ENCODE results near the gene MYADML2. TPM values are rescaled to one million over a fixed set of nuclear protein-coding genes. Genes with fewer than 3 reads are reported as not detected.

MYADML2 gene
- total and polyA plus RNA-seq, 12 donors = 0.26 to 8.6 (median 4.9) TPM

GRCh38 chr17:81961087-81961511 is 14.1 kb upstream of the MYADML2 start, which contains the start of gene NOTUM:
NOTUM (minus strand) TSS chr17:81961187; CDS start chr17:81960909, 278 bp downstream.
- Histone ChIP-seq H3K27me3 (peaks cover 33 to 91% (median 71%) of the 10 kb centered on the region in 7 donors), H3K27ac (no peak within 1 kb of the TSS)
- 1 to 3% methylated on average over 28 to 63 of the region's 65 CpGs for WGBS, 2 donors

DNA sequence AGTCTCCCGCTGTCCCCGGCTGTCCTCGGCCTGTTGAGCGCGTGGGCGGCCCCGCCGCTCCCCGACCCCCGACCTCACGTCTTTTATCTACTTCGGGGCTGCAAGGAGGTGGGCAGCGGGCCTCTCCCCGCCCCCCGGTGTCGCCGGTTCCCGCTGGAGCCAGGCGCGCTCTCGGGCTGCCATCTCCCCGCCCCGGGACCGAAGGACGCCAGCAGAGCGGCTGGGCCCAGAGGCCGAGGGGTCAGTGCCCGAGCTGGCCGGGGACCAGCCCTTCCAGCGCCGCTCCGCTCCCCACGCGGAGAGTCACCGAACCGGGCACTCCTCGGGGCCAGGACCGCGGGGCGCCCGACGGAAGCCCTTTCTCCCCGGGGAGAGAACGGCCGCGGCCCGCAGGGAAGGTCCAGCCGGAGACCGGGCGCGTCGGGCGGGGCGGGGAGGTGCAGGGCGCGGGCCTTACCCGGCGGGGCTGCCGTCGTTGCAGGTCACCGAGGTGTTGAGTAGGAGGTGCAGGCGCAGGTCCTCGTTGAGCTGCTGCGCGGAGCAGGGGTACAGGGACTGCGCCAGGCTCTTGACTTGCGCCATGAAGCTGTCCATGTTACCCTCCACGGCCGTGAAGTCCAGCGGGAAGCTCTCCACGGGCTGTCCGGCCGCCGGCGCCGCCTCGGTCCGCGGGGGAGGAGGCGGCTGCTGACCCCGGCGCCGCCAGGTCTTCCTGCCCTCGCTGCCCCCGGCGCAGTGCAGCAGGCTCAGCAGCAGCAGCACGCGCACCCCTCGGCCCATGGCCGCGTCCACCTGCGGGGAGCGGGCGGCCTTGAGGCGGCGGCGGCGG is 13.3 kb upstream of the MYADML2 start:
- no peaks in the 10 kb centered on the region for H3K9me3 ChIP-seq
- TF ChIP-seq CTCF (IDR thresholded peaks at IDR 0.05) = no peak
- DNase-seq (no peak), ATAC-seq (peak in 1 of 8 donors; percentile 26)
- H3K4me1 ChIP-seq = peaks cover 0 to 24% (median 13%) of the 10 kb centered on the region in 9 donors
- no peaks in the 10 kb centered on the region for H3K36me3 ChIP-seq
- 3% methylated on average over 94 to 97 of the region's 98 CpGs for WGBS, 2 donors
- intact Hi-C loops (cut with DNase I) = loop anchor here in 6 of 10 donors (2.0 to 10.0 kb wide), 4 partner anchors 57 to 197 kb away; no protein-coding TSS in a partner anchor
- H3K27ac ChIP-seq = no peak overlapping the region
- peaks cover 33 to 86% (median 67%) of the 10 kb centered on the region in 7 donors for H3K27me3 ChIP-seq
- H3K4me3 ChIP-seq = peak overlapping the region; percentile 25 to 53 (median 40)

More at GRCh38 chr17:81961087-81961511, 14.1 kb upstream of the MYADML2 start, which contains the start of gene NOTUM:
- peak in 4 of 9 donors; percentile 16 to 36 (median 22) for TF ChIP-seq CTCF (IDR thresholded peaks at IDR 0.05)
- ATAC-seq (no peak), DNase-seq (no peak)
- H3K9me3 ChIP-seq = no peaks in the 10 kb centered on the region
- no peaks in the 10 kb centered on the region for H3K36me3 ChIP-seq
- H3K4me1 ChIP-seq = peaks cover 0 to 24% (median 13%) of the 10 kb centered on the region in 9 donors
- peak within 1 kb of the TSS; percentile 25 to 53 (median 40) for H3K4me3 ChIP-seq
- intact Hi-C loops (cut with DNase I) = loop anchor here in 6 of 10 donors (2.0 to 10.0 kb wide), 4 partner anchors 56 to 196 kb away; no protein-coding TSS in a partner anchor

GRCh38 chr17:81959362-81960129 is 12.5 kb upstream of the MYADML2 start:
- Histone ChIP-seq H3K27ac (no peak overlapping the region), H3K4me1 (peaks cover 0 to 24% (median 13%) of the 10 kb centered on the region in 9 donors), H3K36me3 (no peaks in the 10 kb centered on the region), H3K9me3 (no peaks in the 10 kb centered on the region), H3K27me3 (peaks cover 33 to 81% (median 67%) of the 10 kb centered on the region in 7 donors), H3K4me3 (peak overlapping the region; percentile 25 to 53 (median 40))
- DNase-seq (peak; percentile 48 to 81), ATAC-seq (peak; percentile 81 to 93 (median 88))
- WGBS, 2 donors = 1 to 2% methylated on average over 76 to 112 of the region's 112 CpGs
- TF ChIP-seq CTCF (IDR thresholded peaks at IDR 0.05) = peak; percentile 54 to 97 (median 73)
- intact Hi-C loops (cut with DNase I) = loop anchor here (1.0 to 10.0 kb wide), 7 partner anchors 58 to 198 kb away; no protein-coding TSS in a partner anchor

All from heart right ventricle (tissue), 16 donors.